Transverse colon (tissue), 3 donors: Measurements from ENCODE around the gene SF3B1.
"Not testable (repeated sequence)": the region's sequence is repeated elsewhere in the genome, so short reads cannot be mapped to it uniquely, and the experiment has no call there.

Source experiments
- EP300 ChIP-seq: sonication (generic); formaldehyde crosslinking; IDR thresholded peaks from one replicate; pipeline ENCODE4 v1.6.1; 2017; ENCODE audit warnings: antibody characterized with exemption, low read depth
- POLR2A ChIP-seq: fragments of 450-650 bp; IDR thresholded peaks from one replicate; pipeline ENCODE4 v1.6.1; 2016; ENCODE audit warnings: antibody characterized with exemption, mild to moderate bottlenecking, moderate library complexity
- TF ChIP-seq, protein P1 (sequence below), 5 experiments: fragments of 200-600 bp in 3 of 5; fragments of 450-650 bp in 2 of 5; sonication (generic) in 3 of 5; IDR thresholded peaks; 1 replicate in 2 of 5; 2 replicates in 3 of 5; pipeline ENCODE4 v1.5.1; 2016 to 2017; ENCODE audit warnings: antibody characterized with exemption in 5 of 5, inconsistent platforms in 3 of 5, mild to moderate bottlenecking in 2 of 5, moderate library complexity in 1 of 5

DNA sequence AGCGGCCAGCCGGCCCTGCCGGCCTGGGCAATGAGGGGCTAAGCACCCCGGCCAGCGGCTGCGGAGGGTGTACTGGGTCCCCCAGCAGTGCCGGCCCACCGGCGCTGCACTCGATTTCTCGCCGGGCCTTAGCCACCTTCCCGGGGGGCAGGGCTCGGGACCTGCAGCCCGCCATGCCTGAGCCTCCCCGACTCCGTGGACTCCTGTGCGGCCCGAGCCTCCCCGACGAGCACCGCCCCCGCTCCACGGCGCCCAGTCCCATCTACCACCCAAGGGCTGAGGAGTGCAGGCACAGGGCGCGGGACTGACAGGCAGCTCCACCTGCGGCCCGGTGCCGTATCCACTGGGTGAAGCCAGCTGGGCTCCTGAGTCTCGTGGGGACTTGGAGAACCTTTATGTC, 64.2 kb downstream of the SF3B1 start:
- TF ChIP-seq, protein P1, sequence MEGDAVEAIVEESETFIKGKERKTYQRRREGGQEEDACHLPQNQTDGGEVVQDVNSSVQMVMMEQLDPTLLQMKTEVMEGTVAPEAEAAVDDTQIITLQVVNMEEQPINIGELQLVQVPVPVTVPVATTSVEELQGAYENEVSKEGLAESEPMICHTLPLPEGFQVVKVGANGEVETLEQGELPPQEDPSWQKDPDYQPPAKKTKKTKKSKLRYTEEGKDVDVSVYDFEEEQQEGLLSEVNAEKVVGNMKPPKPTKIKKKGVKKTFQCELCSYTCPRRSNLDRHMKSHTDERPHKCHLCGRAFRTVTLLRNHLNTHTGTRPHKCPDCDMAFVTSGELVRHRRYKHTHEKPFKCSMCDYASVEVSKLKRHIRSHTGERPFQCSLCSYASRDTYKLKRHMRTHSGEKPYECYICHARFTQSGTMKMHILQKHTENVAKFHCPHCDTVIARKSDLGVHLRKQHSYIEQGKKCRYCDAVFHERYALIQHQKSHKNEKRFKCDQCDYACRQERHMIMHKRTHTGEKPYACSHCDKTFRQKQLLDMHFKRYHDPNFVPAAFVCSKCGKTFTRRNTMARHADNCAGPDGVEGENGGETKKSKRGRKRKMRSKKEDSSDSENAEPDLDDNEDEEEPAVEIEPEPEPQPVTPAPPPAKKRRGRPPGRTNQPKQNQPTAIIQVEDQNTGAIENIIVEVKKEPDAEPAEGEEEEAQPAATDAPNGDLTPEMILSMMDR (IDR thresholded peaks at IDR 0.05): not testable (repeated sequence)
- not testable (repeated sequence) for TF ChIP-seq POLR2A, EP300
